K562 (cell line): ENCODE measurements around the gene LRRC74B. TPM values are rescaled to one million over a fixed set of nuclear protein-coding genes. Genes with fewer than 3 reads are reported as not detected.

Experiments used
- ATAC-seq: fragments of 200-7000 bp; cut with Tn5 transposase; 3 replicates; pipeline ENCODE4 v1.9.1; 2020; ENCODE audit warnings: moderate library complexity
- Bru-seq: library from RNA; stranded (reverse); fragments of 400-500 nt; gene quantifications from one replicate; lab custom pipeline; 2021; lab: Mats Ljungman, UMichigan
- BruChase-seq, 2 experiments: library from RNA; stranded (reverse); fragments of 400-500 nt; gene quantifications; one replicate each; lab custom pipeline; 2021; lab: Mats Ljungman, UMichigan
- BruUV-seq: library from RNA; stranded (reverse); fragments of 400-500 nt; replicated peaks from 2 replicates; lab custom pipeline; 2021; lab: Mats Ljungman, UMichigan
- CTCF ChIA-PET: fragments of 300-600 bp; formaldehyde crosslinking; extraction: SDS; loops from one replicate; lab custom pipeline; 2021; ENCODE audit warnings: low intra/inter-chr PET ratio; lab: Yijun Ruan, JAX
- POLR2A ChIA-PET: fragments of 300-600, 350-650 bp; sonication (Branson Sonifier 250); formaldehyde crosslinking; extraction: SDS; loops from one replicate; lab custom pipeline; 2021; ENCODE audit warnings: antibody characterized with exemption, inconsistent platforms; lab: Yijun Ruan, JAX
- DNase-seq, 4 experiments: peaks; one replicate each; pipeline versions ENCODE4 v3.0.0 to v3.0.0-alpha.2; 2011 to 2018; ENCODE audit warnings: low spot score in 3 of 4, mixed read lengths in 3 of 4; ENCODE audit errors: extremely low read depth in 1 of 4
- FAIRE-seq: peaks from 2 replicates; lab custom pipeline; 2011; peaks lifted over from hg19 to GRCh38; lab: Jason Lieb, UNC
- H2AFZ ChIP-seq: 2 replicates; pipeline ENCODE4 v1.6.0; 2011; ENCODE audit warnings: low read depth, low read length, control low read depth, inconsistent platforms
- H3K27ac ChIP-seq: fragments of 200-600 bp; 3 replicates; pipeline ENCODE4 v1.8.0; 2011; ENCODE audit warnings: low read depth, mild to moderate bottlenecking, control low read depth, inconsistent platforms, low read length, moderate library complexity, mixed read lengths; ENCODE audit errors: extremely low read depth
- H3K27me3 ChIP-seq, 2 experiments: fragments of 300-600 bp in 1 of 2; 2 replicates in 1 of 2; 3 replicates in 1 of 2; pipeline versions ENCODE4 v1.6.0 to v1.8.0; 2011; ENCODE audit warnings: inconsistent platforms in 2 of 2, low read length in 2 of 2, mild to moderate bottlenecking in 1 of 2, mixed read lengths in 1 of 2, moderate library complexity in 1 of 2; ENCODE audit not compliant: control insufficient read depth in 2 of 2, insufficient read depth in 2 of 2
- H3K36me3 ChIP-seq: fragments of 300-600 bp; 3 replicates; pipeline ENCODE4 v1.8.0; 2011; ENCODE audit warnings: mild to moderate bottlenecking, low read length, inconsistent platforms; ENCODE audit not compliant: control insufficient read depth, insufficient read depth
- H3K4me1 ChIP-seq, 2 experiments: fragments of 200-600 bp in 1 of 2; replicated peaks in 1 of 2; 2 replicates in 1 of 2; 3 replicates in 1 of 2; pipeline versions ENCODE4 v1.5.1 to v1.8.0; 2011; ENCODE audit warnings: inconsistent platforms in 2 of 2, low read length in 2 of 2, mild to moderate bottlenecking in 1 of 2, mixed read lengths in 1 of 2, moderate library complexity in 1 of 2; ENCODE audit not compliant: control insufficient read depth in 2 of 2, insufficient read depth in 2 of 2
- H3K4me2 ChIP-seq: 2 replicates; pipeline ENCODE4 v1.6.1; 2011; ENCODE audit warnings: low read length, control low read depth, inconsistent platforms, mixed read lengths; ENCODE audit not compliant: insufficient read depth
- H3K4me3 ChIP-seq: fragments of 200-600 bp; sonication (generic), shearing (Covaris generic); 2 replicates; pipeline ENCODE4 v1.5.1; 2016; ENCODE audit warnings: control low read depth, inconsistent platforms
- H3K79me2 ChIP-seq: fragments of 200-600 bp; 3 replicates; pipeline ENCODE4 v1.8.0; 2011; ENCODE audit warnings: low read length, inconsistent platforms; ENCODE audit not compliant: control insufficient read depth, insufficient read depth
- H3K9ac ChIP-seq, 2 experiments: 2 replicates each; pipeline versions ENCODE4 v1.6.0 to v1.6.1; 2011; ENCODE audit warnings: low read depth in 2 of 2, low read length in 2 of 2, control low read depth in 1 of 2, inconsistent platforms in 1 of 2, mild to moderate bottlenecking in 1 of 2, mixed read lengths in 1 of 2; ENCODE audit not compliant: insufficient read depth in 1 of 2
- H3K9me1 ChIP-seq: one replicate; pipeline ENCODE4 v1.6.0; 2011; ENCODE audit warnings: inconsistent platforms, mild to moderate bottlenecking, low read length, moderate library complexity; ENCODE audit not compliant: control insufficient read depth, insufficient read depth
- H3K9me3 ChIP-seq: replicated peaks from 2 replicates; pipeline ENCODE4 v1.5.1; 2011; ENCODE audit warnings: low read depth, low read length, inconsistent platforms; ENCODE audit not compliant: control insufficient read depth, insufficient read depth
- H4K20me1 ChIP-seq: replicated peaks from 2 replicates; pipeline ENCODE4 v1.6.1; 2011; ENCODE audit warnings: low read length, inconsistent platforms, mixed read lengths; ENCODE audit not compliant: control insufficient read depth, insufficient read depth
- ELF2 ChIP-seq: fragments of 250-450 bp; sonication (Bioruptor Pico); IDR thresholded peaks from 2 replicates; pipeline ENCODE4 v1.5.0; 2021; ENCODE audit warnings: mild to moderate bottlenecking
- HIVEP1 ChIP-seq: fragments of 250-450 bp; sonication (Bioruptor Pico); IDR thresholded peaks from 2 replicates; pipeline ENCODE4 v1.4.0; 2020; ENCODE audit warnings: mild to moderate bottlenecking
- JUN ChIP-seq, 2 experiments: sonication (generic) in 1 of 2; formaldehyde crosslinking in 1 of 2; IDR thresholded peaks; 2 replicates each; pipeline versions ENCODE4 v1.6.1 to v1.8.0; 2012 to 2022; ENCODE audit warnings: borderline replicate concordance in 2 of 2, mild to moderate bottlenecking in 2 of 2, improper control_type of control experiment in 1 of 2, low read depth in 1 of 2, low read length in 1 of 2, missing genetic modification reagents in 1 of 2
- RBM14 ChIP-seq: fragments of 200-400 bp; formaldehyde crosslinking; IDR thresholded peaks from 2 replicates; pipeline ENCODE4 v1.6.1; 2018; ENCODE audit warnings: low read depth, mild to moderate bottlenecking, low read length, moderate library complexity, borderline replicate concordance; ENCODE audit not compliant: insufficient read depth
- ZFX ChIP-seq: sonication (generic); formaldehyde crosslinking; IDR thresholded peaks from 2 replicates; pipeline ENCODE4 v1.8.0; 2022; ENCODE audit warnings: mild to moderate bottlenecking, missing genetic modification reagents, moderate library complexity
- WGBS: fragments of 100-300 bp; shearing (Covaris generic); methylation state at CpG from one replicate; pipeline ENCODE4 v1.1.6; 2016; ENCODE audit warnings: low coverage, mixed read lengths; ENCODE audit not compliant: insufficient coverage; ENCODE audit errors: missing lambda C conversion rate; 5-methylcytosine and 5-hydroxymethylcytosine counted together
- in situ Hi-C: fragments of 300-500 bp; cut with MboI; formaldehyde crosslinking; loops from 4 replicates; pipeline ENCODE4 v1.15.0; 2018; ENCODE audit warnings: inconsistent platforms, mixed read lengths
- intact Hi-C: fragments of 100-400 bp; cut with micrococcal nuclease; formaldehyde crosslinking; loops from 2 replicates; pipeline ENCODE4 v1.14.2; 2022
- long read RNA-seq, 3 experiments: library from polyadenylated mRNA in 2 of 3; library from RNA in 1 of 3; unstranded in 2 of 3; stranded (forward) in 1 of 3; transcript quantifications; one replicate each; pipeline ENCODE4 v2.0.0, GENCODE V29; 2019 to 2022
- polyA minus RNA-seq, 3 experiments: library from RNA; depleted of rRNA, polyadenylated mRNA; stranded (reverse); fragments of >200 nt; gene quantifications; 2 replicates each; pipeline ENCODE4 v1.2.3, GENCODE V29; 2011
- polyA plus RNA-seq, 8 experiments: library from polyadenylated mRNA; depleted of rRNA in 4 of 8; stranded (reverse) in 5 of 8; unstranded in 3 of 8; fragments of >200 nt; fragmentation: Nextera tagmentation in 2 of 8; fragmentation: Illumina TruSeq in 1 of 8; extraction: Ambion mirVana in 2 of 8; extraction: Trizol in 1 of 8; gene quantifications; 2 replicates each; pipeline versions ENCODE4 v1.2.1 to v1.2.3, GENCODE V29; 2011 to 2014; ENCODE audit warnings: inconsistent platforms in 1 of 8, missing spikeins in 1 of 8
- total RNA-seq, 7 experiments: library from RNA; depleted of rRNA in 6 of 7; stranded (reverse); fragments of >200 nt in 6 of 7; fragmentation: Illumina TruSeq in 2 of 7; extraction: Trizol in 2 of 7; gene quantifications; 2 replicates each; pipeline versions ENCODE4 v1.2.1 to v1.2.3, GENCODE V29; 2011 to 2021; ENCODE audit warnings: low replicate concordance in 1 of 7
- TF ChIP-seq, protein P1 (sequence below): fragments of 450-650 bp; IDR thresholded peaks from 2 replicates; pipeline ENCODE4 v1.6.1; 2016; ENCODE audit warnings: low read depth, mild to moderate bottlenecking, moderate library complexity

Gene LRRC74B, protein sequence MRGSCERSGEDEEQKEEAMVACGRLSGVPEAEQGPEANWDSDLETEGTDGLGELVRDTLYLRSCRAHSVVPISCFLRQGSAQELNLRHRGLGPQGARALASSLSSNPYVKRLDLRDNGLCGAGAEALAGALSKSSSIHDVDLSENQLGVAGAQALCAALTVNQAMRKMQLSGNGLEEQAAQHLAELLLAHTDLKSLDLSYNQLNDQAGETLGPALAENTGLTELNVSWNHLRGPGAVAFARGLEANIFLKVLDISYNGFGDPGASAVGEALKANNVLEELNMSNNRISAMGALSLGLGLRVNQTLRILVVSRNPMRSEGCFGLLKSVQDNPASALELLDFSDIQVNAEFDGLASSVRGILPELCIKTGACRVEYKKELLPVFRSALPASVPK
- 0.16 and 0.28 TPM in 2 replicates for total RNA-seq (2011; cell fraction: chromatin; rRNA removed; ENCODE audit: low replicate concordance)
- 0.26 TPM in 1 of 2 replicates, not detected in the other for total RNA-seq (2011; cell fraction: nucleolus; rRNA removed)
- not detected in 2 replicates for total RNA-seq (2011; cell fraction: nucleoplasm; rRNA removed)
- total RNA-seq (2014; rRNA removed) = not detected in 2 replicates
- not detected in 2 replicates for total RNA-seq (2014; rRNA removed; fragmentation: Illumina TruSeq; extraction: Trizol)
- not detected in 2 replicates for total RNA-seq (2015; rRNA removed; fragmentation: Illumina TruSeq; extraction: Trizol)
- not detected in 2 replicates for total RNA-seq (2021)
- not detected in 2 replicates for polyA plus RNA-seq (2011; rRNA removed)
- polyA plus RNA-seq (2011; cell fraction: cytosol; rRNA removed) = 0.01 TPM in 2 replicates
- 0.03 and 0.11 TPM in 2 replicates for polyA plus RNA-seq (2011; cell fraction: nucleus; rRNA removed)
- polyA plus RNA-seq (2012) = 0.21 TPM in 1 of 2 replicates, not detected in the other
- polyA plus RNA-seq (2014; fragmentation: Illumina TruSeq; extraction: Trizol) = not detected in 2 replicates
- not detected for polyA plus RNA-seq (2014; fragmentation: Nextera tagmentation; extraction: Ambion mirVana)
- 0.04 TPM in 1 of 2 replicates, not detected in the other for polyA plus RNA-seq (2014; rRNA removed)
- polyA minus RNA-seq (2011; rRNA and poly(A)+ RNA removed) = not detected in 2 replicates
- not detected in 2 replicates for polyA minus RNA-seq (2011; cell fraction: cytosol; rRNA and poly(A)+ RNA removed)
- not detected in 2 replicates for polyA minus RNA-seq (2011; cell fraction: nucleus; rRNA and poly(A)+ RNA removed)
- percentile 10 among the genes with signal in this experiment for Bru-seq, nascent RNA
- not detected for BruChase-seq, experiment 1, labeled RNA remaining after a 2-hour chase
- not detected for BruChase-seq, experiment 2, labeled RNA remaining after a 6-hour chase
- long read RNA-seq, experiment 1 = 0 reads
- long read RNA-seq, experiment 2 = 0 reads
- long read RNA-seq, experiment 3 = 0 reads

DNA sequence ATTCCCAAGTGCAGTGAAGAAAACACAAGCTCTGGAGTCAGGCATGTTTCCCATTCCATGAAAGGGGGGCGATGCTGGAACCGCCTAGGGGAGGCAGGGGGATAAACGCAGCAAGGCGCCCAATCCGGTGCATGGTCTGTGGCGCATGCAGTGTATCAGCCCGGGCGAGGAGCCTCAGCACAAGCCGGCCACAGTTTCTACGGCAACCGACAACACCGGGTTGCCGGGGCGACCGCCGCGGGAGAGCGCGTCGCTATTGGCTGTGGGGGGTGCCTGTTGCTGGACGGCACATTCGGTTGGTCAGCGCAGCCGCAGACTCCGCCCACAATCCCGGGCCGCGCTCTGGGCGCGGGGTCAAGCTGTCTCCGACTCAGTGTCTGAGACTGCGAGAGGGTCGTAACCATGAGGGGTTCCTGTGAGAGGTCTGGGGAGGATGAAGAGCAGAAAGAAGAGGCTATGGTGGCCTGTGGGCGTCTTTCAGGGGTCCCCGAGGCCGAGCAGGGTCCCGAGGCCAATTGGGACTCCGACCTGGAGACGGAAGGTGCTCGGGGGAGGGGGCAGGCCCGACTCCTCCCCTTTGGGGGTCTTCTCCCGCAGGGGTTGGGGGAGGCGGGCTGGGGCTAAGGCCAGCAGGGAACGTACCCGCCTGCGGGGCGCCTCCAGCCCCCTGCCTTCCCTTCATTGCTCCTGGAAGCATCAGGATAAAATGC is at the start of gene LRRC74B:
Gene LRRC74B, plus strand, starts transcription at position 362 of the 710 bp plus-strand sequence. Its CDS starts 41 bp downstream, at position 403.
- ChIA-PET CTCF (no interaction called here), POLR2A (interaction anchor here (0.6 to 12.9 kb wide), 10 partner anchors 7 to 1273 kb away, joined by 3 to 120 read pairs (median 4); partner anchors contain the start of genes P2RX6 and SLC7A4)
- H3K9me3 ChIP-seq = no peaks in the 10 kb centered on the region
- FAIRE-seq (peak; percentile 89), DNase-seq (peak; percentile 99 to 100 (median 100)), ATAC-seq (peak; percentile 99)
- H3K9ac ChIP-seq = peak within 1 kb of the TSS in 1 of 2 experiments; percentile 24; a peak in 2 of 4 replicates
- 7% methylated on average over 47 of the region's 47 CpGs for WGBS
- peak within 1 kb of the TSS; percentile 75 for H2AFZ ChIP-seq
- no peaks in the 10 kb centered on the region for H3K9me1 ChIP-seq
- in situ Hi-C loops = no loop called here
- peak within 1 kb of the TSS; percentile 5; the same call in 1 of the 2 replicates for H3K4me3 ChIP-seq
- no TSS peak for BruUV-seq
- H3K36me3 ChIP-seq = no peaks in the 10 kb centered on the region
- H3K27ac ChIP-seq = no peak within 1 kb of the TSS
- H3K4me2 ChIP-seq = peak within 1 kb of the TSS; percentile 53
- no peaks in the 10 kb centered on the region for H3K79me2 ChIP-seq
- H3K27me3 ChIP-seq = peaks cover 25 to 59% of the 10 kb centered on the region in 2 experiments; a peak in 4 of 5 replicates
- peaks cover 20% of the 10 kb centered on the region for H4K20me1 ChIP-seq
- peaks cover 19 to 33% of the 10 kb centered on the region in 2 experiments for H3K4me1 ChIP-seq
- intact Hi-C loops = loop anchor here (2.0 to 5.0 kb wide), 3 partner anchors 15 to 83 kb away; no protein-coding TSS in a partner anchor
- TF ChIP-seq ZFX (CRISPR knock-in tag) (no peak), HIVEP1 (peak; percentile 5; the same call in 1 of the 2 replicates), JUN (IDR thresholded peaks at IDR 0.05; ENCODE audit: borderline replicate concordance, low read depth, low read length) (peak; percentile 72), JUN (CRISPR knock-in tag; IDR thresholded peaks at IDR 0.05; ENCODE audit: borderline replicate concordance) (no peak), RBM14 (0 out of 2 replicates have a peak, but pooled peaks have one; percentile 63), ELF2 (CRISPR knock-in tag) (peak; percentile 72; the same call in 1 of the 2 replicates)
- TF ChIP-seq, protein P1, sequence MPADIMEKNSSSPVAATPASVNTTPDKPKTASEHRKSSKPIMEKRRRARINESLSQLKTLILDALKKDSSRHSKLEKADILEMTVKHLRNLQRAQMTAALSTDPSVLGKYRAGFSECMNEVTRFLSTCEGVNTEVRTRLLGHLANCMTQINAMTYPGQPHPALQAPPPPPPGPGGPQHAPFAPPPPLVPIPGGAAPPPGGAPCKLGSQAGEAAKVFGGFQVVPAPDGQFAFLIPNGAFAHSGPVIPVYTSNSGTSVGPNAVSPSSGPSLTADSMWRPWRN = no peak
